Neural progenitor cell (in vitro differentiated cells): Measurements from ENCODE around the gene DTNBP1. TPM values are rescaled to one million over a fixed set of nuclear protein-coding genes. Genes with fewer than 3 reads are reported as not detected.

ENCODE experiments used
- DNase-seq: peaks from one replicate; pipeline ENCODE4 v3.0.0-alpha.2; 2016; ENCODE audit warnings: low spot score
- H2AFZ ChIP-seq: fragments of 200-600 bp; sonication (generic); replicated peaks from 2 replicates; pipeline ENCODE4 v1.6.1; 2016; ENCODE audit warnings: antibody characterized with exemption
- H3F3A ChIP-seq: fragments of 200-600 bp; sonication (generic); 2 replicates; pipeline ENCODE4 v1.6.1; 2016; ENCODE audit warnings: antibody characterized with exemption, low read depth
- H3K27ac ChIP-seq: fragments of 200-600 bp; sonication (generic); 2 replicates; pipeline ENCODE4 v1.5.1; 2016; ENCODE audit warnings: mild to moderate bottlenecking
- H3K27me3 ChIP-seq: fragments of 200-600 bp; sonication (generic); 2 replicates; pipeline ENCODE4 v1.6.1; 2016; ENCODE audit warnings: mild to moderate bottlenecking, moderate library complexity
- H3K36me3 ChIP-seq: fragments of 200-600 bp; sonication (generic); 2 replicates; pipeline ENCODE4 v1.5.1; 2016
- H3K4me1 ChIP-seq: fragments of 200-600 bp; sonication (generic); 2 replicates; pipeline ENCODE4 v1.6.1; 2016; ENCODE audit warnings: mixed run types
- H3K4me2 ChIP-seq: fragments of 200-600 bp; sonication (generic); 2 replicates; pipeline ENCODE4 v1.6.1; 2016
- H3K4me3 ChIP-seq: fragments of 200-600 bp; sonication (generic); 2 replicates; pipeline ENCODE4 v1.5.1; 2016
- H3K79me2 ChIP-seq: fragments of 200-600 bp; sonication (generic); 2 replicates; pipeline ENCODE4 v1.6.1; 2016; ENCODE audit warnings: low read depth
- H3K9ac ChIP-seq: fragments of 200-600 bp; sonication (generic); 2 replicates; pipeline ENCODE4 v1.6.1; 2016
- H3K9me3 ChIP-seq: fragments of 200-600 bp; sonication (generic); 2 replicates; pipeline ENCODE4 v1.5.1; 2016; ENCODE audit warnings: low read depth
- H4K20me1 ChIP-seq: fragments of 200-600 bp; sonication (generic); 2 replicates; pipeline ENCODE4 v1.6.1; 2016; ENCODE audit warnings: low read depth
- H3K27ac Mint-ChIP-seq: 3 replicates; pipeline ENCODE4 v1.8.0; 2021; ENCODE audit warnings: mixed read lengths
- H3K27me3 Mint-ChIP-seq: 2 replicates; pipeline ENCODE4 v1.8.0; 2022; ENCODE audit warnings: low read depth, mild to moderate bottlenecking, inconsistent platforms, moderate library complexity, mixed read lengths; ENCODE audit not compliant: insufficient read depth
- H3K36me3 Mint-ChIP-seq: 3 replicates; pipeline ENCODE4 v1.8.0; 2021; ENCODE audit warnings: mixed read lengths
- H3K4me1 Mint-ChIP-seq: 3 replicates; pipeline ENCODE4 v1.8.0; 2021; ENCODE audit warnings: mixed read lengths
- H3K4me3 Mint-ChIP-seq: 3 replicates; pipeline ENCODE4 v1.8.0; 2021; ENCODE audit warnings: mild to moderate bottlenecking, moderate library complexity, mixed read lengths
- H3K9me3 Mint-ChIP-seq: 3 replicates; pipeline ENCODE4 v1.8.0; 2020; ENCODE audit warnings: mixed read lengths
- CTCF ChIP-seq: fragments of 200-600 bp; sonication (generic); IDR thresholded peaks from 2 replicates; pipeline ENCODE4 v1.5.1; 2017; ENCODE audit warnings: antibody characterized with exemption, mild to moderate bottlenecking
- EZH2 ChIP-seq: fragments of 200-600 bp; sonication (generic); IDR thresholded peaks from 2 replicates; pipeline ENCODE4 v1.6.1; 2017; ENCODE audit warnings: antibody characterized with exemption, mild to moderate bottlenecking, moderate library complexity
- EZH2phosphoT487 ChIP-seq: fragments of 200-600 bp; sonication (generic); IDR thresholded peaks from 2 replicates; pipeline ENCODE4 v1.6.1; 2017; ENCODE audit warnings: antibody characterized with exemption
- total RNA-seq: library from RNA; depleted of rRNA; stranded (reverse); fragments of >200 nt; gene quantifications from 2 replicates; pipeline ENCODE4 v1.2.3, GENCODE V29; 2015; ENCODE audit warnings: low replicate concordance

The DTNBP1 gene
- total RNA-seq, 1 donor from 2014 or later = 4.5 TPM

DNA sequence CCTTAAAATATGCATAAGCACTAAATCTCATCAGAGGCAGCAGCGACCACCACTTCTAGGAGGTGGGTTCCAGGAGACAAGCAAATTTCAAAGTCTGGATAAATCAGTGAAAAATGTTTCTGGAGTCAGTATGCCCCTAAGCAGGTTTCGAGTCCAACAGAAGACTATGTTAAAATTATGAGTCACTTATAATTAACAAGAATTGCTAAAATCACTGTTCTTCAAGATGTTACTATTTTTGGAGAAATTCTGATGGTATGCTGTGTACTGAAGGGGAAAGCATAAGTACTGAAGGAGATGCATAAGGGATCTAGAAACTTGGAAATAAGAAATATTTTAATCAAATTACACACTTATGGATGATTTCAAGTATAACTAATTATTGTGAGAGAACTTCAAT, 58.0 kb downstream of the DTNBP1 start:
- Histone ChIP-seq H3F3A (no peaks in the 10 kb centered on the region), H3K4me3 (no peak overlapping the region), H4K20me1 (no peaks in the 10 kb centered on the region), H3K9me3 (no peaks in the 10 kb centered on the region), H2AFZ (no peak overlapping the region), H3K9ac (no peak overlapping the region), H3K27me3 (no peaks in the 10 kb centered on the region), H3K4me2 (no peak overlapping the region), H3K4me1 (no peaks in the 10 kb centered on the region), H3K36me3 (no peaks in the 10 kb centered on the region), H3K27ac (no peak overlapping the region), H3K79me2 (no peaks in the 10 kb centered on the region)
- no peaks in the 10 kb centered on the region for H3K9me3 Mint-ChIP-seq
- H3K27ac Mint-ChIP-seq = no peak overlapping the region
- peaks cover 6% of the 10 kb centered on the region for H3K36me3 Mint-ChIP-seq
- TF ChIP-seq CTCF (no peak), EZH2 (no peak), EZH2phosphoT487 (no peak)
- no peaks in the 10 kb centered on the region for H3K27me3 Mint-ChIP-seq
- no peaks in the 10 kb centered on the region for H3K4me1 Mint-ChIP-seq
- H3K4me3 Mint-ChIP-seq = no peak overlapping the region
- no peak for DNase-seq

- H3K27me3 Mint-ChIP-seq = no peaks in the 10 kb centered on the region
- no peak overlapping the region for H3K4me3 Mint-ChIP-seq
- no peaks in the 10 kb centered on the region for H3K4me1 Mint-ChIP-seq
- no peak overlapping the region for H2AFZ ChIP-seq
- no peaks in the 10 kb centered on the region for H4K20me1 ChIP-seq
- H3K9me3 ChIP-seq = no peaks in the 10 kb centered on the region
- no peak overlapping the region for H3K4me3 ChIP-seq
- H3K9me3 Mint-ChIP-seq = no peaks in the 10 kb centered on the region
- DNase-seq = no peak
- H3K27me3 ChIP-seq = no peaks in the 10 kb centered on the region
- H3K27ac ChIP-seq = no peak overlapping the region
- H3K4me2 ChIP-seq = no peak overlapping the region
- no peaks in the 10 kb centered on the region for H3F3A ChIP-seq
- H3K79me2 ChIP-seq = no peaks in the 10 kb centered on the region
- no peak overlapping the region for H3K27ac Mint-ChIP-seq
- no peak overlapping the region for H3K9ac ChIP-seq
- TF ChIP-seq EZH2phosphoT487 (no peak), CTCF (no peak), EZH2 (no peak)
- peaks cover 2% of the 10 kb centered on the region for H3K36me3 Mint-ChIP-seq
- no peaks in the 10 kb centered on the region for H3K36me3 ChIP-seq
- no peaks in the 10 kb centered on the region for H3K4me1 ChIP-seq
These were observed 60.7 kb downstream of the DTNBP1 start for GRCh38 chr6:15602154-15602553.

DNA sequence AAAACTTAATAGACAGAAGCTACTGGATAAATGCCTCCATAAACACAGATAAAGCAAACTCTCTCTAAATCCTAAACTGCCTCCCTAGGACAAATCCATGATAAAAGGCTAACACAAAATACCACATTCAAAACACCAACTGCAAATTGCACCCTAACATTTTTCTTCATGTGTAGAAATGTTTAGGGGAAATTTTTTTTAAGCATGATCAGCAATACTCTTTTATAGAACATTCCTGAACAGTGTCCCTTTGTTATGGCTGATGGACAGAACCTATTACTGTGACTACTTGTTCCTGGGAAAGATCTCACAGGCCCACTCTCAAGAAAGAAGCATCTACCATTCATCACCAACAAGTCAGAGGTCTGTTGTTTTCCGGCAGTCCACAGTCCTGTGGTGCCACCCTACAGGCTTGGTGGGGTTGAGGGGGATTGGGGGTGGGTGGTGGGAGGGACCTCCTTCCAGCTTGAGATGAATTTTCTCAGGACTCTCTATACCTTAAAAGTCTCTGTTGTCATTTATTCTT, 64.5 kb downstream of the DTNBP1 start:
- Mint-ChIP-seq H3K9me3 (no peaks in the 10 kb centered on the region), H3K36me3 (no peaks in the 10 kb centered on the region), H3K27me3 (no peaks in the 10 kb centered on the region), H3K4me1 (no peaks in the 10 kb centered on the region), H3K4me3 (no peak overlapping the region), H3K27ac (no peak overlapping the region)
- Histone ChIP-seq H3K79me2 (no peaks in the 10 kb centered on the region), H3K9me3 (no peaks in the 10 kb centered on the region), H4K20me1 (no peaks in the 10 kb centered on the region), H3K9ac (no peak overlapping the region), H3K27ac (no peak overlapping the region), H3K4me3 (no peak overlapping the region), H3F3A (no peaks in the 10 kb centered on the region), H3K4me1 (no peaks in the 10 kb centered on the region), H3K27me3 (no peaks in the 10 kb centered on the region), H3K36me3 (no peaks in the 10 kb centered on the region), H2AFZ (no peak overlapping the region), H3K4me2 (no peak overlapping the region)
- no peak for DNase-seq
- TF ChIP-seq EZH2 = no peak

- H3K9me3 ChIP-seq = no peaks in the 10 kb centered on the region
- no peaks in the 10 kb centered on the region for H3K36me3 Mint-ChIP-seq
- no peaks in the 10 kb centered on the region for H3K4me1 Mint-ChIP-seq
- no peaks in the 10 kb centered on the region for H3K9me3 Mint-ChIP-seq
- no peak for DNase-seq
- H3K9ac ChIP-seq = no peak overlapping the region
- no peaks in the 10 kb centered on the region for H3K27me3 ChIP-seq
- H3K4me1 ChIP-seq = no peaks in the 10 kb centered on the region
- no peak overlapping the region for H3K27ac Mint-ChIP-seq
- no peaks in the 10 kb centered on the region for H3K27me3 Mint-ChIP-seq
- no peaks in the 10 kb centered on the region for H4K20me1 ChIP-seq
- H3K27ac ChIP-seq = no peak overlapping the region
- TF ChIP-seq CTCF (no peak), EZH2 (no peak), EZH2phosphoT487 (no peak)
- no peaks in the 10 kb centered on the region for H3F3A ChIP-seq
- no peak overlapping the region for H3K4me3 ChIP-seq
- no peak overlapping the region for H2AFZ ChIP-seq
- no peaks in the 10 kb centered on the region for H3K79me2 ChIP-seq
- no peak overlapping the region for H3K4me2 ChIP-seq
- H3K4me3 Mint-ChIP-seq = no peak overlapping the region
- H3K36me3 ChIP-seq = no peaks in the 10 kb centered on the region
These were observed 66.5 kb downstream of the DTNBP1 start for GRCh38 chr6:15596186-15596896.
